ENCODE measurements around the gene UBN2.

The UBN2 gene

GRCh38 chr7:139341058-139341775 lies 110.2 kb downstream of the UBN2 start, which contains the start of gene FMC1:
FMC1 (plus strand) TSS chr7:139341337; CDS start chr7:139341385, 48 bp downstream.
- no peak for TF ChIP-seq ZNF274 (IDR thresholded peaks at IDR 0.05; ENCODE audit: low read depth, low read length)
- H3K4me3 ChIP-seq (ENCODE audit: low read length), result peak within 1 kb of the TSS; percentile 85

- no peak for TF ChIP-seq ZNF274 (IDR thresholded peaks at IDR 0.05; ENCODE audit: low read depth, low read length)
- H3K4me3 ChIP-seq (ENCODE audit: low read length), result peak overlapping the region; percentile 85
Observed at GRCh38 chr7:139341776-139342226, 110.8 kb downstream of the UBN2 start.

GRCh38 chr7:139345042-139345441 lies 114.0 kb downstream of the UBN2 start:
- TF ChIP-seq ZNF274 (IDR thresholded peaks at IDR 0.05; ENCODE audit: low read depth, low read length), result no peak
- H3K4me3 ChIP-seq (ENCODE audit: low read length), result no peak overlapping the region

DNA sequence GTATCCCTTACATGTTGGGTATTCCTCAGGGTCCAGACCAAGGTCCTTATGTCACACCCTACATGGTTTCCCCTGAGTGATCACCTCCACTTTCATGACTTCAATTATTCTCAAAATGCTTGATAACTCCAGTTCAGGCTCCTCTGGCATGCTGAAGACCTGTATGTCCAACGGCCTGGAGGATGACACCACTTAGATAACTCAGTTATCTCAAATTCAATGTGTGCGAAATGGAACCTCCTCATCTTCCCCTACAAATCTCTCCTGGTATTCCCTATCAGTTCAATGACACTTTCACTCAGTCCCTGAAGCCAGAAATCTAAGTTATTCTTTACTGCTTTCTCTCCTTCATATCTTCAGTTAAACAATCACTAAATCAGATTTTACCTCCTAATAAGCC lies 120.0 kb downstream of the UBN2 start:
- no peak overlapping the region for H3K4me3 ChIP-seq (ENCODE audit: low read length)
- TF ChIP-seq ZNF274 (IDR thresholded peaks at IDR 0.05; ENCODE audit: low read depth, low read length), result no peak

DNA sequence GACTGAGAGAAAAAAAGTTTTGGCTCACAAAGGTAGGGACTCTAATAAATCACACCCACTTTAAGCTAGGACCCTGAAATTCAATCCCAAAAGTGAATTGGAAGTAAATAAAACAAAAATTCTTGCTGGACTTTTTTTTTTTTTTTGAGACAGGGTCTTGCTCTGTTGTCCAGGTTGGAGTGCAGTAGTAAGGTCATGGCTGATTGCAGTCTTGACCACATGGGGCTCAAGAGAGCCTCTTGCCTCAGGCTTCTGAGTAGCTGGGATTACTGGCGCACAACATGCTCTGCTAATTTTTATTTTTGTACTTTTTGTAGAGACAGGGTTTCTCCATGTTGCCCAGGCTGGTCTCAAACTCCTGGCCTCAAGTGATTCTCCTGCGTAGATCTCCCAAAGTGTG lies 123.7 kb downstream of the UBN2 start:
- TF ChIP-seq ZNF274 (IDR thresholded peaks at IDR 0.05; ENCODE audit: low read depth, low read length), result no peak
- no peak overlapping the region for H3K4me3 ChIP-seq (ENCODE audit: low read length)

DNA sequence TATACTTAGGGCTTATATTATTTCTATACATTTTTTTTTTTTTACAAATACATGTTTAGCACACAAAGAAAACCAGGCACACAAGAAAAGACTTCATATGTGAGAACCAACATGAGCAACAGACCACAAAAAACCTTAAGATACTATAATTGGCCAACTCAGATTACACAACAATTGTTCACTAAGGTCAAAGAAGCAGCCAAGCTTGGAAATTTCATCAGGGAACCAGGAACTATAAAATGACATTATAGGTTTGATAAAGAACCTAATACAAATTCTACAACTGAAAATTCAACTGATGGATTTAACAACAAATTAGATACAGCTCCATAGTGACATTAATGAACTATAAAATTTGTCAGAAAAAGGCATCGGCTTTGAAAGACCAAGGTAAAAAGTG lies 124.3 kb downstream of the UBN2 start:
- H3K4me3 ChIP-seq (ENCODE audit: low read length), result no peak overlapping the region
- TF ChIP-seq ZNF274 (IDR thresholded peaks at IDR 0.05; ENCODE audit: low read depth, low read length), result no peak

Data from GM08714 (cell line).